ENCODE results near the gene NMNAT3.

The NMNAT3 gene

GRCh38 chr3:139677388-139678155 lies at the start of gene NMNAT3:
Gene NMNAT3 (minus strand): TSS chr3:139677972. CDS start chr3:139627724, 50,248 bp downstream.
- peak; percentile 88 for DNase-seq

GRCh38 chr3:139721370-139721769 lies 43.6 kb upstream of the NMNAT3 start:
- DNase-seq, result no peak

- no peak for DNase-seq
Measured at GRCh38 chr3:139718415-139718814, 40.6 kb upstream of the NMNAT3 start.

- no peak for DNase-seq
Measured at GRCh38 chr3:139716908-139717485, 39.2 kb upstream of the NMNAT3 start.

- peak; percentile 62 for DNase-seq
Measured at GRCh38 chr3:139715743-139716360, 38.1 kb upstream of the NMNAT3 start.

- peak; percentile 67 for DNase-seq
Measured at GRCh38 chr3:139715166-139715565, 37.4 kb upstream of the NMNAT3 start.

- no peak for DNase-seq
Measured at GRCh38 chr3:139710212-139710611, 32.4 kb upstream of the NMNAT3 start.

GRCh38 chr3:139705631-139706030 lies 27.9 kb upstream of the NMNAT3 start:
- DNase-seq, result no peak

GRCh38 chr3:139696314-139696604 lies 18.5 kb upstream of the NMNAT3 start:
- no peak for DNase-seq

- no peak for DNase-seq
Measured at GRCh38 chr3:139695426-139696313, 17.9 kb upstream of the NMNAT3 start.

- no peak for DNase-seq
Measured at GRCh38 chr3:139695007-139695406, 17.2 kb upstream of the NMNAT3 start.

GRCh38 chr3:139694542-139694941 lies 16.8 kb upstream of the NMNAT3 start:
- DNase-seq, result no peak

- DNase-seq, result no peak
Measured at GRCh38 chr3:139691619-139692018, 13.8 kb upstream of the NMNAT3 start.

- no peak for DNase-seq
Measured at GRCh38 chr3:139689708-139690228, 12.0 kb upstream of the NMNAT3 start.

- DNase-seq, result no peak
Measured at GRCh38 chr3:139689122-139689521, 11.3 kb upstream of the NMNAT3 start.

GRCh38 chr3:139687431-139687830 lies 9.7 kb upstream of the NMNAT3 start:
- peak; percentile 51 for DNase-seq

GRCh38 chr3:139686624-139687023 lies 8.9 kb upstream of the NMNAT3 start:
- DNase-seq, result no peak

GRCh38 chr3:139686206-139686605 lies 8.4 kb upstream of the NMNAT3 start:
- no peak for DNase-seq

GRCh38 chr3:139679220-139679775 lies 1.5 kb upstream of the NMNAT3 start:
- DNase-seq, result peak; percentile 24

- peak; percentile 15 for DNase-seq
Measured at GRCh38 chr3:139676632-139677387, 962 bp downstream of the NMNAT3 start.

- DNase-seq, result no peak
Measured at GRCh38 chr3:139676108-139676507, 1.7 kb downstream of the NMNAT3 start.

- no peak for DNase-seq
Measured at GRCh38 chr3:139675327-139675726, 2.4 kb downstream of the NMNAT3 start.
